AG04449 (cell line): ENCODE data around the gene UBL7.

ENCODE experiments used
- CTCF ChIA-PET: fragments of 350-600 bp; formaldehyde crosslinking; extraction: SDS; loops from one replicate; lab custom pipeline; 2021; ENCODE audit warnings: antibody characterized with exemption; lab: Yijun Ruan, JAX
- POLR2A ChIA-PET: fragments of 400-600, 350-600 bp; formaldehyde crosslinking; extraction: SDS; loops from one replicate; lab custom pipeline; 2020; ENCODE audit warnings: antibody characterized with exemption, inconsistent platforms; lab: Yijun Ruan, JAX
- DNase-seq: peaks from one replicate; pipeline ENCODE4 v3.0.0-alpha.2; 2010; ENCODE audit warnings: low read depth, low spot score
- H3K4me3 ChIP-seq: 2 replicates; pipeline ENCODE4 v1.5.1; 2011; ENCODE audit warnings: low read depth, mild to moderate bottlenecking, control low read depth, low read length
- TF ChIP-seq, protein P1 (sequence below): IDR thresholded peaks from one replicate; pipeline ENCODE4 v1.5.1; 2011; ENCODE audit warnings: mild to moderate bottlenecking, moderate library complexity, low read length, control low read depth, inconsistent platforms; ENCODE audit not compliant: insufficient read depth; ENCODE audit errors: missing control alignments

Gene UBL7

DNA sequence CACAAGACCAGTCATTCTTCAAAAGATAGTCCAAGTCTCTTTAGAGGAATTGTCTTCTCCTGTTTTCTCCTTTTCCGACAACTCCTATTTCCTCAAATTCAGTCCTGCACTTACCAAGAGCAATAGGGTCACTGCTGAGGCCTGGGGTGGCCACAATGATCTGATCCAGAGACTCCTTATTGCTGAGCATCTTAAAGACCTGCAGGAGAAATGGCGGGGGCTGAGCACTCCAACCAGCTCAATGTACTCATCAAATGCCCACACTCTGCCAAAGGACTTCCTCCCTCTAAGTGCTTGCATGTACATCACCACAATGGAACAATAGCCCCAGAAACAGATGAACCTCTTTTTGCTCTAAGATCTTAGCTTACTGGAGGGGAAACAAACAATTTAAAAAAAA lies 9.6 kb downstream of the UBL7 start:
- TF ChIP-seq, protein P1, sequence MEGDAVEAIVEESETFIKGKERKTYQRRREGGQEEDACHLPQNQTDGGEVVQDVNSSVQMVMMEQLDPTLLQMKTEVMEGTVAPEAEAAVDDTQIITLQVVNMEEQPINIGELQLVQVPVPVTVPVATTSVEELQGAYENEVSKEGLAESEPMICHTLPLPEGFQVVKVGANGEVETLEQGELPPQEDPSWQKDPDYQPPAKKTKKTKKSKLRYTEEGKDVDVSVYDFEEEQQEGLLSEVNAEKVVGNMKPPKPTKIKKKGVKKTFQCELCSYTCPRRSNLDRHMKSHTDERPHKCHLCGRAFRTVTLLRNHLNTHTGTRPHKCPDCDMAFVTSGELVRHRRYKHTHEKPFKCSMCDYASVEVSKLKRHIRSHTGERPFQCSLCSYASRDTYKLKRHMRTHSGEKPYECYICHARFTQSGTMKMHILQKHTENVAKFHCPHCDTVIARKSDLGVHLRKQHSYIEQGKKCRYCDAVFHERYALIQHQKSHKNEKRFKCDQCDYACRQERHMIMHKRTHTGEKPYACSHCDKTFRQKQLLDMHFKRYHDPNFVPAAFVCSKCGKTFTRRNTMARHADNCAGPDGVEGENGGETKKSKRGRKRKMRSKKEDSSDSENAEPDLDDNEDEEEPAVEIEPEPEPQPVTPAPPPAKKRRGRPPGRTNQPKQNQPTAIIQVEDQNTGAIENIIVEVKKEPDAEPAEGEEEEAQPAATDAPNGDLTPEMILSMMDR: no peak
- ChIA-PET CTCF (interaction anchor here (0.9 to 40.9 kb wide), 4 partner anchors 9 to 183 kb away, joined by 3 to 1700 read pairs (median 89); partner anchors contain the start of genes CYP11A1 and UBL7), POLR2A (interaction anchor here (1.9 kb wide), 1 partner anchor 10 kb away, joined by 4 read pairs; the partner anchor contains the start of gene UBL7)
- no peak overlapping the region for H3K4me3 ChIP-seq
- DNase-seq: no peak

DNA sequence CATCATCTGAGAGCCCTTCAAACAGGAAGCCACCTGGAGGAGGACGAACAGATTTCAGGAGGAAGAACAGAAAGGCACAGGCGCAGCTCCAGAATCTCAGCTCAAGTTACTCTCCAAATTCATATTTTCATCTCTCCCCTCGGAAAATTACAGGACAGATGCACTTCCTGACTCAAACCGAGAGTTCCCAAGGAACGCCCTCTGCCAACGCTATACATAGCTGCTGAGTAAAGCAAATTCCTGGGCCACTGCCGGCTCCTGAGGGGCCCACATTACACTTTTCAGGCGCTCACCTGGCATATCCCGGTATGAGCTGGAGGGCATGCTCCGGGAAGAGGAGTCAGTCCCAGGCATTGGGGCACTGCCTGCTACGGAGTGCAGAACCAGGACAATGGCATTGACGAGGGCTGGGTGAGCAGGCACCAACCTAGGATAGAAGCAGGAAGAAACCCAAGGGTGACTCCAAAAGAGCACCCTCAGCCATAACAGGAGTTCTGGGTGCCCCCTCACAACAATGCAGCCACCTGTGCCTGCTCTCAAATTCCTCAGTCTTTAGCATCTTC lies 11.2 kb downstream of the UBL7 start:
- no peak for DNase-seq
- TF ChIP-seq, protein P1: no peak
- CTCF ChIA-PET: interaction anchor here (1.1 to 40.9 kb wide), 7 partner anchors 8 to 172 kb away, joined by 3 to 1700 read pairs (median 4); partner anchors contain the start of genes CYP11A1 and UBL7
- H3K4me3 ChIP-seq: no peak overlapping the region
- POLR2A ChIA-PET: interaction anchor here (1.9 kb wide), 1 partner anchor 11 kb away, joined by 4 read pairs; the partner anchor contains the start of gene UBL7

DNA sequence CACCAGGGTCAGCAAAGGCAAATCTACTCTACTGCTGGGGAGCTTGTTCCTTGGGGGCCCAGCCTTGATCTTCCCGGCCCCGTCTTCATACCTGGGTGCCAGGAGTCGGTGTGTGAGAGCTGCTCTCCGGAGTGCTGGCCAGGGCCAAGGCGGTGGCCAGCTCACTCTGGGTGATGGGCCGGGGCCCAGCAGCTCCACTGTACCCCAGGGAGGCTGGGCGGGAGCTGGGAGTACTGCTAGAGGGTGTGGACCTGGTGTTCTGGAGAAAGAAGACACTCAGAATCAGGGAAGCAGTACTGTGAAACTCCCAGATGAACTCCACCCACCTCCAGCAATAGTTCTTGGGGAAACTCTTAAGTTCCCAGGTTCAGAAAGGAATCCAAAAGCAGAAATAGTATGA lies 11.9 kb downstream of the UBL7 start:
- POLR2A ChIA-PET: no interaction called here
- TF ChIP-seq, protein P1: no peak
- DNase-seq: no peak
- H3K4me3 ChIP-seq: no peak overlapping the region
- CTCF ChIA-PET: interaction anchor here (1.5 to 40.9 kb wide), 4 partner anchors 7 to 67 kb away, joined by 3 to 1700 read pairs (median 89); partner anchors contain the start of genes CYP11A1 and UBL7

DNA sequence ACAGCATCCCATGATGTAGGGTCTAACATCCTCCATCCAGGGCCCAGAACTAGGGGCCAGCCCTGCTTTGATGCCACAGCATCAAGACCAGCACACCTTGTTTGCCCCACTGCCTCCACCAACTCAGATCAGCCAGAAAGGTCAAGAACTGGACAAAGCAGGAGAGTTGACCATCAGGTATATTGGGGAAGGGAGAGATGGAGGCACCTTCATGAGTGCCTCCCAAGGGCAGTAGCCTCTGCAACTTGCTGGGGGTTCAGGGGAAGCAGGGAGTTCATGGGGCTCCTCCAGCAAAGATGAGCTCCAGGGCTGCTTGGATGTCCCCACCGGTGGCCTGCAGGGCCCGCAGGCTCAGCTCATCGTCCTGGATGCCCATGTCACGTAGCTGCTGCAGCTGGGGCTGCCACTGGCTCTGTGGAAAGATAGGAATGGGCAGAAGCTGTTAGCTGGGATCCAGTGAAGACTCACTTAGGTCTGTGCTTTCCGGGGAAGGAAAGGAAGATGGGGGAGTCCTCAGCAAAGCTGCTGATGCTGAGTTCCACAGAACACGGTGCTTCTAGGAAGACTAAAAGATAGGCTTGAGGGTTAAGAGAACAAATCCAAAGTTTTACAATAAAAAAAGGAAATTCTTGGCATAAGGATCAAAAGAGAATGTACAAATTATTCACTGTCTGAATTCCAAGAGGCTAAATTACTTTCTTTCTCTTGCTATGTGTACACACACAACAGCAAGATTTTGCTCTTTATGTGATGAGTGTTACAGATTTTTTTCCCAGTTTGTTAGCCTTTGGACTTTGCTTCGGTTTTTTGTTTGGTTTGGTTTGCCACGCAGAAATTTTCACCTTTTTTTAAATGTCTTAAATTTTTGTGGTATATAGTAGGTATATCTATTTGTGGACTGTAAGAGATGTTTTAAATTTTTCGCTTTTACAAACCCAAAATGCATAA lies 14.9 kb downstream of the UBL7 start:
- DNase-seq: no peak
- no peak overlapping the region for H3K4me3 ChIP-seq
- POLR2A ChIA-PET: no interaction called here
- TF ChIP-seq, protein P1: no peak
- CTCF ChIA-PET: interaction anchor here (1.2 to 40.9 kb wide), 5 partner anchors 9 to 64 kb away, joined by 3 to 1700 read pairs (median 5); partner anchors contain the start of genes CYP11A1 and UBL7

DNA sequence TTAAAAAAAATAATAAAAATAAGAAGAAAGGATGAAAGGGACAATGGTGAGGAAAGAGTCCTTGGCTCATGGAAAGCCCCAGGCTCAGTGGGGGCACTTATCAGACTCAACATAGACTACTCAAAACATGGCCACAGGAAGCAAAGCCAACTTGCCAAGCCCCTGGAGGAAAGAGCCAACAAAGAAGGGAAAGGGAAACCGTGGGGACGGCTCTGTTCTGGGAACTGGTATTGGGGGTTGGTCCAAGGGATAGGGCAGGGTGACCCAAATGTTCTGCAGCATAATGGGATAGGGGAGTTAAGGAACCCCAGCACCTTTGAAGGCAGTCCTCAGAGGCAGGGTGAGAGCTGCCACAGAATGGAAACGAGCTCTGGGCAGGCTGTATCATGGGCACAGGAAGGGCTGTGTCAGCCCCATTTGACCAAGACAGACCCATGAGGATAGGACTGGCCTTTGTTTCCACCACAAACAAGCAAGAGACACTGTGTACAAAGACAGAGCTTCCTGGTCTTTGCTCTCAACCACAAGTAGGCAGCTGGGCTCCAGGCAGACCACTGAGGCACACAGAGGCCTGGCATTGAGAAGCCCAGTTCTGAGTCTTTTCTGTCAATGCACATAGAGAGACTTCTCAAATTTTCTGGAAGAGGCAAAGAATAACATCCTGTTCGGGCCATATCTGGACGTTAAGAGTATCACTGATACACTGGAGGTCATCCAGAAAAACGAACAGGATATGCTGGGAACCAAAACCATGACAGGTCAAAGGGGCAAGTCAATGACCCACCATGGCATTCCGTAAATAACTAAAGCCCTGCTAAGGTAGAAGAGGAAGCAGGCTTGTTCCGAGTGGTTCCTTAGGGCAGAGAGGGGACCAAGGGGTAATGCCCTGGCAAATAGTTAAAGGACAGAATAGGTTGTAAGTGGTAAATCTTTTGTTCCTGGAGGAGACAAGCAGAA lies 16.6 kb downstream of the UBL7 start:
- no peak for DNase-seq
- H3K4me3 ChIP-seq: no peak overlapping the region
- TF ChIP-seq, protein P1: no peak
- ChIA-PET CTCF (interaction anchor here (0.8 to 40.9 kb wide), 3 partner anchors 11 to 62 kb away, joined by 5 to 1700 read pairs (median 162); partner anchors contain the start of genes CYP11A1 and UBL7), POLR2A (no interaction called here)
